MV-4-11 (cell line): ENCODE measurements around the gene PXDN.

Source experiments
- DNase-seq: peaks from one replicate; lab custom pipeline; 2025; lab: John Stamatoyannopoulos, UW

PXDN gene

DNA sequence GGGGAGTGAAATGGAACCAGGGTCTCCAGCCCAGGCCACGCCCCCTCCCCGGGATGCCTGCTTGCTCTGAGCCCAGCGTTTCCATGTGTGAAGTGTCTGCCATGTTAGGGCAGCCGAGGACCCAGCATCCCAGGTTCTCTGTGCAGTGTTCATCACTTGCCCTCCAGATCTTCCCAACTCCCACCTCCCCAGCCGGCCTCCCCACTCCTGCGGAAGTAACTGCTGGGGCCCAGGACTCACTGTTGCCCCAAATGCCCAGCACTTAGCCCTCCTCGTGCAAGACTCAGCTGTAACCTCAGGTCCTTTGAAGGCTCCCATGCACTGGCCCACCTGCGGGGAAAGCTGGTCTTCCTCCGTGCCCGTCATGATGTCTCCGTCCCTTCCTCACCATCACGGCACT is 9.7 kb upstream of the PXDN start:
- no peak for DNase-seq

- DNase-seq, result no peak
Measured at GRCh38 chr2:1752751-1753150, 8.4 kb upstream of the PXDN start.

DNA sequence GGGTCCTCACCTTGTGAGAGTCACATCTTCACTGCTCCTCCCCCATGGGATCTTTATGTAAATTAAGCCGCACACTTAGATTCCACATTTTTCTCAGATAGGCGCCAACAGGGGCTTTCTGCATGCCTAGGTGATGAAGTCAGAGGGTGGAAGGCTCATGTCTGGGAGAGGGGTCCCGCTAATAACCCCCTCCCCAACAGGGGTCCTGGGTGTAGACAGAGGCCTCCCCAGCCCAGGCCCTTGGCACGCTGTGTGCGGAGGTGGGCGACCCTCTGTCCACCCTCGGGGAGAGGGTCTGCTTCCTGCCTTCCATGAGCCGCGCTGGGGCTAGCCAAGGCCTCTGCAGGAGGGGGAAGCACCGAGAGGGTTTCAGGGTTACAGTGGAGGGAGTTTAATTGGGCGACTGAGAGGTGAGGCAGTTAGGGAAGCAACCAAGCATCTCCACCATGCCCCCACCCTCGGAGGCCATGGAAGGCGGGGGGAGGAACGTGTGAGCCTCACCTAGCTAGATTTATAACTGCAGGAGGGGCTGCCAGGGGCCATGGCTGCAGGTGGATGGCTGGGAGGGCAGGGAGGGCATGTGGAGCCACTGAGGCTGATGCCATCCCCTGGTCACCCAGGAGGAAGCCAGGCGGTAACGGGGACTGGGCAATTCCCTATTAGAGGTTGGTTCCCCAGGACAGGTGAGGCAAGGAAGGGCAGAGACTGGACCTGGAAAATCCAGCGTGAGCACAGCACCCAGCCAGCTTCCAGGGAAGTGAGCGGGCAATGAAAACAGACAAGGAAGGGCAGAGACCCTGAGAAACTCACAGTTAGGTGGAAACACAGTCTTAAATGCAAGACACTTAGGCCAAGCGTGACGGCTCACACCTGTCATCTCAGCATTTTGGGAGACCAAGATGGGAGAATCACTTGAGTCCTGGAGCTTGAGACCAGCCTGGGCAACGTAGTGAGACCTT is 7.7 kb upstream of the PXDN start:
- DNase-seq, result no peak

- no peak for DNase-seq
Measured at GRCh38 chr2:1750933-1751766, 6.8 kb upstream of the PXDN start.

- DNase-seq, result no peak
Measured at GRCh38 chr2:1750270-1750932, 6.1 kb upstream of the PXDN start.

DNA sequence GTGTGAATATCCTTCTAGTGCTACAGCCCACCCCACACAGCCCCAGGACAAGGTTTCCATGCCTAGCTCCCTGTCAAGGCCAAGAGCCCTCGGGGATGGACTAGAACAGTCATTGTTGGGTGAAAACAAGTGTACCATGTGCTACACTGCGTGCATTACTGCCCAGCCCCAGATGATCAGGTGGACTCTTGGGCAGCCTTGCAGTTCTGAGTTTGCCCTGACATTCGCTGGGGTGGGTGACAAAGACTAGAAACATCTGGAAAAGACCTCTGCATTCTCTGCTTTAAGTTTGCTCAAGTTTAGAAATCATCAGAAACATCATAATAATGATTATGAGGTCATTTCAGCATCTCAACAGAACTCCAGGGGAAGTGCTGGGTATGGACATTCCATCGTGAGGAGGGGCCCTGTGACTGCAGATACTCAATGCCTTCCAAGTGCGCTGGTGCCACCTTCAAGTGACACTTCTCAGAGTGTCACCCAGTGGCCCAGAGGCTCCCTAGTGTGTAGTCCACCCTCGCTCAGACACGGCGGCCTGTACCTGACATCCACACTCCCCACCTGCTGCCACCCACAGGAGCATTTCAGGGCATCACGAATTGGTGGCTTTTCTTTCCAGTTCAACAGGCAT is 5.3 kb upstream of the PXDN start:
- no peak for DNase-seq

DNA sequence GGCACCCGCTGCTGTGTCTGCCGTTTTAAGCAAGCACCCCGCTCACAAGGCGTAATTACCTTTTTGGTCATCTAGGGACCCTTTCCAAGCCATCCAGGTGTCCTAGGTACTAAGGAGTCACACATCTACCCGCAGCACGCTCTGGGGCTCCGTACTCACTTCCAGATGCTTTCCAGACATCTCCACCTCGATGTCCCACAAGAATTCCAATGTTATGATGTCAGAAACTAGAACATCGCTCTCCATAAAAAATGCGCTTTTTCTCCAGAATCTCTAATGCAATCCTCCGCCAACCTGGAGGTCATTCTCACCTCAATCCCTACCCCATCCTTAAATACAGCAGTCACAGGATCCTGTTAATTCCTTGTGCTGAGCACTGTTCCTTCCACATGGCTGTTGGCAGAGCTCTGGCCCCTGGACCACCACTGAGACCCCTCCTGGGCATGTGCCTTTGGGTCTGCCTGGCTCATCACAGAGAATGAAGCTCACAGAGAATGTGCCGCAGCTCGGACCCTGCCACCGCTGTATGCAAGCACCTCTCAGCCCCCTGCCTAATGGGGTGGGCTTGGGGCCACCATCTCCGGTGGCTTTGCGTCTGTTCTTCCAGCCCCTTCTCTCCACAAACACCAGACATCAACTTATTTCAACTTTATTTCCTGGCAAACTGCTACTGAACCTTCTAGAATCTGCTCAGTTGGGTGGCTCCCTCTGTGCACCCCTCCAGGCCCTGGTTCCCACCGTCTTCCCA is 4.6 kb upstream of the PXDN start:
- DNase-seq, result no peak

DNA sequence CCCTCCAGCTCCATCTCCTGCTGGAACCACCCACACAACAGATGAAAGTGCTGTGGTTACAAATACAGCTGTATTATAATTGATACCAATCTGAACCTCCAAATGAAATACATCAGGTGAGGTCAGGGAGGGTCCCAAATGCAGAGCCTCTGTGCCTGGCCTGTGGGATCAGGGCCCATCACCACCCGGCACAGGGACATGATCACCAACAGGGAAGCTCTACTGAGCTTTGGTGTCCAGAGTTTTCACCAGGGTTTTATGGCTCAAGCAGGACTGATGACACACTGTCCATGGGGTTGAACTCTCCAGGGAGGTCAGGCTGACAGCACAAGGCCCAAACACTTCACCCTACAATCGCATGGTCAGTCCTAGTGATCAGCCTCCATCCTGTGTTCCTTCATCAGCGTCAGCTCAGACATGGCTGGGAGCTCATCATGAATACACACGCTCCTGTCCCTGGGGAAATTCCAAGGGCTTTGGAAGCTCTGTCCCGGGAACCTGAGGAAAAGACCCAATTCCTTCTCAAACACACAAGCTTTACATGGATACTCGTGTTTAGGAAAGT is 3.9 kb upstream of the PXDN start:
- no peak for DNase-seq

- DNase-seq, result no peak
Measured at GRCh38 chr2:1747065-1747941, 3.0 kb upstream of the PXDN start.

DNA sequence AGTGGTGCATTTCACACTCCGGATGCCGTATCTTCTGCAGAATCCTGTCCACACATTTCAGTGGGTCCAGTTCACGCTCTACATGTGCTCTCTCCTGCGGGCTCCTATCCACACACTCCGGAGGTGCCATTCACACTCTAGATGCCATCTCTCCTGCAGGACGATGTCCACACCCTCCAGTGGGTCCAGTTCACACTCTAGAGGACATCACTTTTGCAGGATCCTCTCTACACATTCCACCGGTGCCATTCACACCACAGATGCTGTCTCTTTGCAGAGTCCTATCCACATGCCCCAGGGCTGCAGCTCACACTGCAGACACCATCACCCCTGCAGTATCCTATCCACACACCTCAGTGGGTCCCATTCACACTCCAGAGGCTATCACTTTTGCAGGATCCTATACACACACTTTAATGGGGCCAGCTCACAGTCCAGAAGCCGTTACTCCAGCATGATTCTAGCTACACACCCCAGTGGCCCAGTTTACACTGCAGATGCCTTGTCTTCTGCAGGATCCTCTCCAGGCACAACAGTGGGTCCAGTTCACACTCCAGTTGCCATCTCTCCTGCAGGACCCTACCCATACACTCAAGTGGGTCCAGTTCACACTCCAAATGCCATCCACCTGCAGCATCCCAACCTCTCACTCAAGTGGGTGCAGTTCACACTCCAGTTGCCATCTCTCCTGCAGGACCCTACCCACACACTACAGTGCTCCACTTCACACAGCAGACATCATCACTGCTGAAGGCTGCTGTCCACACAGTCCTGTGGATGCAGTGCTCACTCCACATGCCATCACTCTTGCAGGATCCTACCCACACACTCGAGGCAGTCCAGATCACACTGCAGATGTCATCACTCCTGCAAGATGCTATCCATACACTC is 2.1 kb upstream of the PXDN start:
- no peak for DNase-seq

- DNase-seq, result no peak
Measured at GRCh38 chr2:1745171-1746023, 1.1 kb upstream of the PXDN start.

DNA sequence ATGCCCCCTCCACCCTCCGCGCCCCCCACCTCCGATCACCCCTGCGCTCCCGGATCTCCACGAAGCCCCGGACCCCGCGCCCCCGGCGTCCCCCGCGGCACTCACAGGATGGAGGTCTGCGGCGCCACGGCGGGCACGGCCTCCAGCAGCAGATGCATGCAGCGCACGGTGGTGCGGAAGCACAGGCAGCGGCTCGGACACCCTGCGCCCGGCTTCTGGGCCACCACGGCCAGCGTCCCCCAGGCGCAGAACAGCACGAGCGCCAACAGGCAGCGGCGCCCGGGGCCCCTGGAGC is 217 bp downstream of the PXDN start:
- DNase-seq, result no peak

DNA sequence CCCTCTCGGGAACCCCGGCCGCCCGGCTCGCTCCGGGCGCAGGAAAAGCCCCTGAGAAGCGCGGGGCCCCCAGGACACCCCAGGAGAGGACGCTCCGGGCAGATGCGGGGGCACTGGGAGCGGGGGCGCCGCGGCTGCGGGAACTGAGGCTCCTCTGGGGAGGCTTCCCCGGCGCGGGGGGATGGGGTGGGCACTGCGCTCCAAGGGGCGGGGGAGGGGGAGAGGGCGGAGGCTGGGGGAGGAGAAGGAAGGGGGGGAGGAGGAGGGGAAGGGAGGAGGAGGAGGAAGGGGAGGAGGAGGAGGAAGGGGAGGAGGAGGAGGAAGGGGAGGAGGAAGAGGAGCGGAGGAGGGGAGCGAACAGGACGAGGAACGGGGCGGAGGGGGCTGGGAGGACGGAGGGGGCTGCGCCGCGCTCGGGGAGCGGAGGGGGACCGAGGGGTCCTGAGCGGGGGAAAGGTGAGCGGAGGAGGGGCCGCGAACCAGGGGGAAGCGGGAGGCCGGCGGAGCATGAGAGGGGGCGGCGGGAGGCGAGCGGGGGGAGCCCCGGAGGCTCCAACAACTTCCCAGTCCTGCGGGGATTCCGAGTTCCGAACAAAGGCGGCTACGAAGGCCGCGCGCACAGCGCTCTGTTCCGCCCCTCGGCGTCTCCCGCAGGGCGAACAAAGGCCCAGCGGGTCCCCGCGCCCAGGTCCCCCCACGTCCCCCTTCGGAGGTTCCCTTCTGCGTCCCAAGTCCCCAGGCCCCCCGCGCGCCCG is 742 bp downstream of the PXDN start:
- no peak for DNase-seq

DNA sequence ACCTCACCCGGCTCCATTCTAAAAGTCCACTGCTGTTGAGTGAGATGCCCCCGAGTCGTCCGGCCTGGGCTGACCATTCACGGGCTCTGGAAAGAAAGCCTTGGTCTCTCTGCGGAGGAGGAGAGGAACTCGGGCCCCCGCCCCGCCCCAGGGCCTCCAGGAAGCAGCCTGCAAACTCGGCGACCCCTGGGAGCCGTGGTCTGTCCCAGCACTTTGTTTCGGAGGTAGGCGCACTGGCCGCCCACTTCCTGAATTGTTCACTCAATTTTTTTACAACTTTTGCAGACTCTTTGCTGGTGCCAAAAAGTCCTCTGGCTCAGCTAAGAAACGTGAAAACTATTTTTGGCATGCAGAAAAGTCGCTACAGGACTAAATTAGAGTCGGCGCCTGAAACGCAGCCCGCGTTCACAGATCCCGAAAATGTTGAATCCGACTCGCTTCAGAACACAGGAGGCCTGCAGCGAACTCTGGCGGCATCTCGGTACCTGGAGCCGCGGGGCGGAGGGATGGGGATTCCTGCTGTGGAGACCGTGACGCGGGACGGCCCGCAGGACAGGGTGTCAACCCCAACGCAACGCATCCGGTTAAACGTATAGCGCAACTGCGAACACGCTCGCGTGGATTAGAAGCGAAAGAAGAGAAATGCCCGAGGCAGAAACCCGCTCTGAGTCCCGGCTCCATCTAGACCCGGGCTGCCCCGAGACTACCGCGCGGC is 1.5 kb downstream of the PXDN start:
- no peak for DNase-seq

GRCh38 chr2:1742301-1742680 is 2.0 kb downstream of the PXDN start:
- DNase-seq, result no peak

- no peak for DNase-seq
Measured at GRCh38 chr2:1741851-1742250, 2.5 kb downstream of the PXDN start.
